GM12878 (cell line): Measurements from ENCODE around the gene GH1. TPM values are rescaled to one million over a fixed set of nuclear protein-coding genes. Genes with fewer than 3 reads are reported as not detected.

Experiments used
- ASH2L ChIP-seq: fragments of 300-600, 200-600 bp; sonication (generic); IDR thresholded peaks from 2 replicates; pipeline ENCODE4 v1.6.1; 2017; ENCODE audit warnings: low read depth, mild to moderate bottlenecking, borderline replicate concordance
- CEBPB ChIP-seq, 2 experiments: fragments of 150-350 bp in 1 of 2; IDR thresholded peaks; 2 replicates each; pipeline ENCODE4 v1.6.1; 2012 to 2014; ENCODE audit warnings: low read depth in 2 of 2, low read length in 2 of 2, borderline replicate concordance in 1 of 2, inconsistent platforms in 1 of 2
- CHD1 ChIP-seq: IDR thresholded peaks from 2 replicates; pipeline ENCODE4 v1.6.1; 2012; ENCODE audit warnings: low read depth, low read length, improper control_type of control experiment
- CREM ChIP-seq: IDR thresholded peaks from 2 replicates; pipeline ENCODE4 v1.6.1; 2014; ENCODE audit warnings: antibody characterized with exemption, low read depth
- CUX1 ChIP-seq: IDR thresholded peaks from 2 replicates; pipeline ENCODE4 v1.6.1; 2012; ENCODE audit warnings: improper control_type of control experiment, low read depth, low read length; ENCODE audit not compliant: insufficient replicate concordance
- EZH2 ChIP-seq: IDR thresholded peaks from 2 replicates; pipeline ENCODE4 v1.6.1; 2012; ENCODE audit warnings: low read depth, mild to moderate bottlenecking, control low read depth, inconsistent platforms, low read length, borderline replicate concordance; ENCODE audit not compliant: control insufficient read depth
- FOS ChIP-seq: IDR thresholded peaks from 3 replicates; pipeline ENCODE4 v1.6.1; 2011; ENCODE audit warnings: borderline replicate concordance; ENCODE audit not compliant: insufficient read length; ENCODE audit errors: extremely low read depth
- GABPA ChIP-seq: IDR thresholded peaks from 2 replicates; pipeline ENCODE4 v1.6.1; 2014; ENCODE audit warnings: antibody characterized with exemption, low read depth, mild to moderate bottlenecking, inconsistent platforms
- IKZF1 ChIP-seq: fragments of 450-650 bp; conservative IDR thresholded peaks from 2 replicates; pipeline ENCODE4 v1.6.1; 2017; ENCODE audit warnings: antibody characterized with exemption, mild to moderate bottlenecking
- MYB ChIP-seq: fragments of 150-350 bp; IDR thresholded peaks from 2 replicates; pipeline ENCODE4 v1.6.1; 2014; ENCODE audit warnings: mild to moderate bottlenecking, low read depth, low read length, borderline replicate concordance
- NBN ChIP-seq: fragments of 450-650 bp; IDR thresholded peaks from 2 replicates; pipeline ENCODE4 v1.6.1; 2016
- NFYB ChIP-seq: IDR thresholded peaks from 2 replicates; pipeline ENCODE4 v1.6.1; 2011; ENCODE audit warnings: low read depth, mild to moderate bottlenecking, low read length, improper control_type of control experiment, moderate library complexity; ENCODE audit not compliant: insufficient read depth
- PML ChIP-seq: IDR thresholded peaks from 2 replicates; pipeline ENCODE4 v1.6.1; 2012; ENCODE audit warnings: low read length, inconsistent platforms
- POLR2AphosphoS2 ChIP-seq: IDR thresholded peaks from 2 replicates; pipeline ENCODE4 v1.6.1; 2011; ENCODE audit warnings: low read depth, mild to moderate bottlenecking, low read length, improper control_type of control experiment, moderate library complexity
- RELB ChIP-seq: fragments of 450-650 bp; IDR thresholded peaks from 2 replicates; pipeline ENCODE4 v1.6.1; 2017; ENCODE audit warnings: low read depth, mild to moderate bottlenecking, moderate library complexity
- RFX5 ChIP-seq: IDR thresholded peaks from 2 replicates; pipeline ENCODE4 v1.6.1; 2011; ENCODE audit warnings: low read depth, low read length, improper control_type of control experiment
- SMC3 ChIP-seq: IDR thresholded peaks from 2 replicates; pipeline ENCODE4 v1.6.1; 2011; ENCODE audit warnings: low read length, improper control_type of control experiment, borderline replicate concordance
- TBL1XR1 ChIP-seq: IDR thresholded peaks from 2 replicates; pipeline ENCODE4 v1.6.1; 2012; ENCODE audit warnings: low read depth, low read length, improper control_type of control experiment
- ZBTB33 ChIP-seq: fragments of 450-650 bp; IDR thresholded peaks from 2 replicates; pipeline ENCODE4 v1.6.1; 2017; ENCODE audit warnings: mild to moderate bottlenecking
- ZNF24 ChIP-seq: fragments of 450-650 bp; IDR thresholded peaks from 2 replicates; pipeline ENCODE4 v1.6.1; 2017; ENCODE audit warnings: antibody characterized with exemption, mild to moderate bottlenecking
- polyA plus RNA-seq, 11 experiments: library from polyadenylated mRNA; depleted of rRNA in 4 of 11; unstranded in 6 of 11; stranded (reverse) in 5 of 11; fragments of >200 nt; fragmentation: Nextera tagmentation in 4 of 11; fragmentation: Illumina TruSeq in 1 of 11; extraction: Ambion mirVana in 4 of 11; extraction: Trizol in 1 of 11; gene quantifications; 1 replicate in 1 of 11; 2 replicates in 10 of 11; pipeline versions ENCODE4 v1.2.1 to v1.2.3, GENCODE V29; 2011 to 2016; ENCODE audit warnings: inconsistent platforms in 2 of 11, missing spikeins in 2 of 11, low read depth in 1 of 11
- total RNA-seq, 4 experiments: library from RNA; depleted of rRNA in 3 of 4; stranded (reverse); fragments of >200 nt in 3 of 4; fragmentation: Illumina TruSeq in 1 of 4; extraction: Trizol in 1 of 4; gene quantifications; 2 replicates each; pipeline versions ENCODE4 v1.2.1 to v1.2.3, GENCODE V29; 2013 to 2021

GH1 gene
- total and polyA plus RNA-seq, 10 of the 15 experiments (the other 5 are each of a cell fraction or from before 2014, with no cell fraction given), result 0.13 to 0.42 TPM; not detected in 8

GRCh38 chr17:63919311-63919723 is 678 bp upstream of the GH1 start (continued):
- no peak for TF ChIP-seq CUX1
- TF ChIP-seq ZNF24, result no peak
- TF ChIP-seq RELB, result no peak
- no peak for TF ChIP-seq FOS
- no peak for TF ChIP-seq PML
- TF ChIP-seq NFYB, result no peak
- TF ChIP-seq ASH2L, result no peak
- TF ChIP-seq SMC3, result peak; percentile 91
- no peak for TF ChIP-seq EZH2
- TF ChIP-seq CEBPB (IDR thresholded peaks at IDR 0.05; ENCODE audit: borderline replicate concordance in 1 of 2, low read depth in 2 of 2, low read length in 2 of 2), result no peak
- TF ChIP-seq POLR2AphosphoS2, result no peak
- TF ChIP-seq GABPA, result no peak
- TF ChIP-seq RFX5, result no peak
- TF ChIP-seq MYB, result no peak
- TF ChIP-seq TBL1XR1, result no peak
- TF ChIP-seq IKZF1, result peak; percentile 53
- TF ChIP-seq ZBTB33, result no peak
- TF ChIP-seq CREM, result no peak
- TF ChIP-seq CHD1, result no peak
- peak; percentile 58; the same call in 1 of the 2 replicates for TF ChIP-seq NBN
